Measurements from ENCODE around the gene DIPK2B.

The DIPK2B gene, protein sequence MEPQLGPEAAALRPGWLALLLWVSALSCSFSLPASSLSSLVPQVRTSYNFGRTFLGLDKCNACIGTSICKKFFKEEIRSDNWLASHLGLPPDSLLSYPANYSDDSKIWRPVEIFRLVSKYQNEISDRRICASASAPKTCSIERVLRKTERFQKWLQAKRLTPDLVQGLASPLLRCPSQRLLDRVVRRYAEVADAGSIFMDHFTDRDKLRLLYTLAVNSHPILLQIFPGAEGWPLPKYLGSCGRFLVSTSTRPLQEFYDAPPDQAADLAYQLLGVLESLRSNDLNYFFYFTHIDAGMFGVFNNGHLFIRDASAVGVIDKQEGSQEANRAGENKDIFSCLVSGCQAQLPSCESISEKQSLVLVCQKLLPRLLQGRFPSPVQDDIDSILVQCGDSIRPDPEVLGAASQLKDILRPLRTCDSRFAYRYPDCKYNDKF

DNA sequence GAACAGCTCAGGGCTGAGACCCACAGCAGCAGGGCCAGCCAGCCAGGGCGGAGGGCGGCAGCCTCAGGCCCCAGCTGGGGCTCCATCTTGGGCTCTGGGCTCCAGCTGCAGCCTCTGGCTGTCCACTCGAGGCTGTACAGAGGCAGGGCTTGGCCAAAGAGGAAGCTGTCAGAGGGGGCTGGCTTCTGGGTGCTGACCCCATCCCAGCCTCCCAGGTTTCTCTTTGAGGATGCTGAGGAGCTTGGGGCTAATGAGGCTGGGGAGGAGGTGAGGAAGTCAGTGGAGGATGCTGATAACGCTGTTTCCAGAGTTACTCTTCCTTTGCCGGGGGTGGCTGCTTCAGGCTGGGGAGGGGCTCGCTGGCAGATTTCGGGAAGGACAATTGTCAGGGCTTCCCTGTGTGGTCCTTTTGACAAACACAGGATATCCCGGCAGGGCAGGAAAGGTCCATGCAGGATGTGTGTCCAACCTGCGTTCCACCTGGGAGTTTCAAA, at the start of gene DIPK2B:
Gene DIPK2B, minus strand, starts transcription at position 136 of the 494 bp plus-strand sequence. Its CDS starts 50 bp downstream, at position 86.
- DNase-seq: no peak

DNA sequence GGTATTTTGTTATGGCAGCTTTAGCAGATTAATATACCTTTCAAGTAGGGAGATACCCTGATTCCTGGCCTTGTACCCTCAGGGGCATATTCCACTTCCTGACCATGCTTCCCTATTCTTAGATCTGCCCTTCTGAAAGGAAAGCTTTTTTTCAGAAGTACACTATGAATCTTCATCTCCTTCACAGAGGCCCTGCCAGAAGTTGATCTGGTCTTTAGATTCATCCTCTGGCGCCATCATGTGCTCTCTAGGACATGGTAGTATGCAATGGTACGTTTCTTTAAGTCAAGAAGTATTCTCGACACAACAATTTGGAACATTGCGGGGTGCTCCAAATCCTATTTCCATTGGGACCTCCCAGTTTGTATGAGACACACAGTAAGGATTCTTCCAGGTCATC, 39.6 kb upstream of the DIPK2B start:
- DNase-seq: no peak

DNA sequence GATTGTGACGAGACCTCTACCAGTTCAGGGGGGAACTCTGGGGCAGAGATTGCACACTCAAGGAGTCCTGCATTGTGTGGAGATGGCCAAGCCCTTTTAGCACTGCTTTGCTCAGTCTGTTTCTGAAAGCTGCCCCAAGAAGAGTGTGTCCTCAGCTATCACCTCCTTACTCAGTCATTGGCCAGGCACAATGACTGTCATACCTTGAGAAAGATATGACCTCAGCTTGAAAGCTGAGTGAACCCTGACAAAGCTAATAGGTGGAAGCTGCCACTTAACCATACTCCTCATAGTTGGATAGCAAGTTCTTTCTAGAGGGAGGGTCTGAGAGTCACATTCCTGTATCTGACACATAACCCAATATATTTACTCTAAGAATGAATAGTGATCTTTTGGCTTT, 37.8 kb upstream of the DIPK2B start:
- no peak for DNase-seq

DNA sequence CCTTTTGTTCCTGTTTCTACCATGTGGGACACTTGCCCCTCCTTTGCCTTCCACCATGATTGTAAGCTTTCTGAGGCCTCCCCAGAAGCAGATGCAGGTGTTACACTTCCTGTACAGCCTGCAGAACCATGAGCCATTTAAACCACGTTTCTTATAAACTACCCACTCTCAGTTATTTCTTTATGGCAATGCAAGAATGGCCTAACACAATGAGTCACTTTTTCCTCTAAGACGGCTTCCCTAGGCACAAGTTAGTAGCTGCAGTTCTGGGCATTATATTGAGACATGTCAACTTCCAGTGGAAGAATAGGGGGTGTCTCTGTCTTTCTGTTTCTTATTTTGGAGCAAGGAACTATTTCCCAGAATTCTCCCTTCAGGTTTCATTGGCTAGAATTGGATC, 32.9 kb upstream of the DIPK2B start:
- DNase-seq: no peak

DNA sequence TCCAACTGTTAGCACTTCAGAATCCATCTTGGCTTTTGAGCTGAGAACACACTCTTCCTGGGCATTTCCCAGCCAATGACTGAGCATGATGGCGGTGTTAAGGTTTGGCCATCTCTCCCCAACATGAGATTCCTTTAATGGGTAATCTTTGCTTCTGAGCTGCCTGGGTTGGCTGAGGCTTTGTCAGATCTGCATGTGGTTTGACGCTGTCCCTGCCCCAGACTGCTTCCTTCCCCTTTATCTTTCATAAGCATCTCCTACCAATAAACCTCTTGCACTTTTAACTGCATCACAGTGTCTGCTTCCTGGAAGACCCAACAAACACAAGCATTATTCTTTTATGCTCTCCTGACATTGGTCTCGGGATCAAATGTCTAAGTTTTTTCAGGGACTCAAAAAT, 31.5 kb upstream of the DIPK2B start:
- DNase-seq: no peak

DNA sequence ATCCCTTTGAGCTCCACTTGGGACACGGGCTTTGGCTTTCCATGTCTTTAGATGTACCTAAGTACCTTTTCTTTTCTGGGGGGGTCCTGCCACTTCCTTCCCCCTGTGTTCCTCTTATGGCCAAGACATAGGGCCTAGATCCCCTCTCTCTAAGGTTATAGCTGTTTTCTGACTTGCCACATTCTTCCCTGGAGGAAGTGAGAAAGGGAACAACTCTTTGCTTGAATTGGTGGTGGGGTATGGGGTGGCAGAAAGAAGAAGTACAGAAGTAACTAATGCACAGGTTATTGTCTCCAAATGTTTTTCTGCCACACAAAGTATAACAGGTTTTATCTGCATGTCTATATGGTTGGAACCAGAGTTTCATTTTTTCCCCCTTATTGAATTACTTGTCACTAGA, 29.7 kb upstream of the DIPK2B start:
- no peak for DNase-seq

DNA sequence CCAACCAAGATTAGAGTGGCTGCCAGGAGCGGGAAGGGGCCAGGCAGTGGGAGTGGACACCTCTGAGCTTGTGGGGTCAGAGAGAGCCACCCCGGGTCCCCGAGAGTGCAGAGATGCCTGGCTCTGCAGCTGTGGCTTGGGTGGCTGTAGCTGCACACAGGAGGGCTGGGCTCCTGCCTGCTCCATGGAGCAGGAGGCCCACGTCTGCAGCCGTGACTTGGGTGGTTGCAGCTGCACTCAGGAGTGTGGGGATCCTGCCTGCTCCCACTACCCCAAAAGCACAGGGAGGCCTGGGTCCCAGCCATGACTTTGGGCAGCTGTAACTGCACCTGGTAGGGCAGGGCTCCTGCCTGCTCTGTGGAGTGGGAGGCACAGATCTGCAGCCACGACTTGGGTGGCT, 28.7 kb upstream of the DIPK2B start:
- no peak for DNase-seq

DNA sequence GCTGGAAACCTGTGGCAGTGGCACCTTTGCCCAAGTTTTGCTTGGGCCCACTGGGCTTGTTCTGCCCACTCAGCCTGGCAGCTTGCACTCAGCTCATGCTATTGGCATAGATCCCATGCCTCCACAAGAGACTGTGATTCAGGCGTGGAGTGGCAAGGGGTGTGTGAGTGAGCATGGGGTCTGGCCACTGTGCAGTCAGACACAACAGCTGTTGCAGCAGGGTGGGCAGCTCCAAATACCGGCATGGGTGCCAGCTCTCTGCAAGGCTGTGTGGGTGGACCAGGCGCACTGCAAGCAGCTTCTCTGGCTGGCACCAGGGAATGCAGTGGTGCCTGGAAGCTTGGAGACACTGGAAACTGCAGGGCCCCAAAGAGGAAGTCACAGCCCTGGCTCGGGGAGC, 27.4 kb upstream of the DIPK2B start:
- DNase-seq: no peak

DNA sequence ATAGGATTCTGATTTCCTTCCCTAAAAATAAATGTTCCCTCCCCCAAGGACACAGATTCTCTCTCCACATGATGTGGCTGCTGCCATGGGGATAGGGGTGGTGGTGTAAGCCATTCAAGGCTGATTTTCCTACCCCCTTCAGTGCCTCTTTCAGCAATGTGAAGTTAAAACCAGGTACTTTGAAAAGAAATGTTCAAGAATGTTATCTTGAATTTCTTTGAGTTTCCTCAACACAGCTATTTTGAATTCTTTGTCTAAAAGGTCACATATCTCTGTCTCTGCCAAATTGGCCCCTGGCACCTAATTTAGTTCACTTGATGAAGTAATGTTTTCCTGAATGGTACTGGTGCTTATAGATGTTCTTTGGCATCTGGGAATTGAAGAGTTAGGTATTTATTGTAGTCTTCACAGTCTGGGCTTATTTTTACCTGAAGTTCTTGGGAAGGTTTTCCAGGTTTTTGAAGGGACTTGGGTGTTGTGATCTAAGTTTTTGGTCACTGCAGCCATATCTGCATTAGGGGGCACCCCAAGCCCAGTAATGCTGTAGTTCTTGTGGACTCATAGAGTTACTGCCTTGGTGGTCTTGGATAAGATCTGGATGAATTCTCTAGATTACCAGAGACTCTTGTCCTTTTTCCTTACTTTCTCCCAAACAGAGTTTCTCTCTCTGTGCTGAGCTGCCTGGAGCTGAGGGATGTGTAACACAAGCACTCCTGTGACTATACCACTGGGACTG, 7.6 kb upstream of the DIPK2B start:
- no peak for DNase-seq

DNA sequence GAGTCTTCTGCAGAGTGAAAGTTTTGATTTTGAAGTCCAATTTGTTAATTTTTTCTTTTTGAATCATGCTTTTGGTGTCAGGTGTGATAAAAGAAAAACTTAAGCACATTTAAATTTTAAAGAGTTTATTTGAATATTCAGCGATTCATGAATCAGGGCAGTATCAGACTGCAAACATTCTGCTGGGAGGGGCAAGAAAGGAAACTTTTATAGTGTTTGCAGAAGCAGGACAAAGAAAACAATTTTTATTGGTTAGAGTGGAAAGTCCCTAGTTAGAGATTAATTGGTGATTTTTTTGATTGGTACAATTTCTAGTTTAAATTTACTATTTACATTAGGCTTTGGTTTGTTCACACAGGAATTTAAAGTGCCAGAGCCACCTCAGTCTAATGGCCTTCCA, 1.5 kb upstream of the DIPK2B start:
- DNase-seq: no peak

DNA sequence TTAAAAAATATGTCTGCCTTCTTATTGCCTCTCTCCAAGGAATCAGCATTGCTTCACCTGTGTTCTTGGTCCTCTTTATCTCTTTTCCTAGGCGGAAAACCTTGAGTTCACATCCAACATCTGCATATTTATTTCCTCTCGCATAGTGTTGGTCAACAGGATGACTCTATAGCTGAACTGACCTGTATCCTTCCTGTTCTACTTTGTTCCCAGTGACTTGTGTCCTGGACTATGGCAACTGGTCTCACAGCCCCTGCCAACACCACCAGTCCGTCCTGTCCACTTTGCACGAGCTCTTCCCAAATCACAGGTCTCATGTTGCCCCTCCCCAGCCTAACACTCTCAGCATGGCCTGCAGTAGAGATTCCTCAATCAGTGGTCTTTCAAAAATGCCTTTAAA, 2.0 kb downstream of the DIPK2B start:
- no peak for DNase-seq

DNA sequence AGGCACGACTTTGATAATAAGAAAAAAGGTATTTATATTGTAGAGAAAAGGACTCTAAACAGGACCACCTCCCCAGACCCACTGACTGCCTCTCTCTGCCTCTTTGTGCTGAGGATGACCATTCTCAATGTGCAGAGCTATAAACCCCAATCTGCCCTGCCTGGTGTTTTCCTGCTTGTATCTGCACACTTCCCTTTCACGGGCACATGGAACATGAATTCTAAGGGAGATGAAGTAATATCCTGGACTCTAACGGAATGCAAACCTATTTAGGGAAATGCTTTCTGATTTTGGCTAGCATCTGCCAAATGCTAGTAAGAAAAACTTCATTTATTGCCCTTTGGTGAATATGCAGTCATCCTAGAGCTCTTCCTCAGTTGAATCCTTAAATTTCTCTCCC, 2.4 kb downstream of the DIPK2B start:
- no peak for DNase-seq

DNA sequence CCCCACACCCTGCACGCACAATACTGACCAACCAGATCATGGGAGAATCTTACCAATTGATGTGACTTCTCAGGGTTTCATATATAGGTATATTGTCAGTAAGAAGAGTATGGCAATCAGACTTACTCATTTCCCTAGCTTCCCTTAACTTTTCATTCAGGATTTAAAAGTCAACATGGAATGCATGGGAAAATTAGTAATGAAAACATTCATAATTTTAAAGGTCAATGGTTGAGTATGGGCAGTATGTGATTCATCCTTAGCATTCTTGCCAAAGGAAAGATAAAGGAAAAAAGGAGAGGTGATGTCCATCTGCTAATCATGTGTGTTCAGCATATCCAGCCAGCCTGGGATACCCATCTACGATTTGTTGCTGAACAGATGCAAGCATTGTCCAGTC, 4.0 kb downstream of the DIPK2B start:
- no peak for DNase-seq

DNA sequence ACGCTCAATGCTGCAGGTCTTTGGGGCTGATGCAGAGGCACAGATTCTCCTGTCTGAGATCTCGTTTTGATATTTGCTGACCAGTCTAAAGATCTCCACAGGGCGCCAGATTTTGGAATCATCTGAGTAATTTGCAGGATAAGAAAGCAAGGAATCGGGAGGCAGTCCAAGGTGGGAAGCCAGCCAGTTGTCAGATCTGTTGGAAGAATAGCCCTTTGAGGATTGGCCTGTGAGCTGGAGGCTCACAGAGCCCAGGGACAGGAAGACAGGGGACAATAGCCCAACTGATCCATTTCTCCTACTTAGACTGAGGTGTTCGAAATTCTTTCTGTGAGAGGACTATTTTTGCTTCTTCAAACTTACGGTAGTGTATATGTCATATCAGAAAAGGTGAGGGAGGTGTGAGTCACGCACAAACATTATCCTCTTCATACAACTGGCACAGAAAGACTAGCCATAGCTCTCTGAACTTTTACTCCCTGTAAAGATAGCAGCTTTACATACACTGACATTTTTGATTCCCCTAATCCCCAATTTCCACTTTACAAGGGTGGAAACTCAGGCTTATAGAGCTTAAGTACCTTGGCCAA, 8.8 kb downstream of the DIPK2B start:
- DNase-seq: peak in 1 of 2 experiments; percentile 24

DNA sequence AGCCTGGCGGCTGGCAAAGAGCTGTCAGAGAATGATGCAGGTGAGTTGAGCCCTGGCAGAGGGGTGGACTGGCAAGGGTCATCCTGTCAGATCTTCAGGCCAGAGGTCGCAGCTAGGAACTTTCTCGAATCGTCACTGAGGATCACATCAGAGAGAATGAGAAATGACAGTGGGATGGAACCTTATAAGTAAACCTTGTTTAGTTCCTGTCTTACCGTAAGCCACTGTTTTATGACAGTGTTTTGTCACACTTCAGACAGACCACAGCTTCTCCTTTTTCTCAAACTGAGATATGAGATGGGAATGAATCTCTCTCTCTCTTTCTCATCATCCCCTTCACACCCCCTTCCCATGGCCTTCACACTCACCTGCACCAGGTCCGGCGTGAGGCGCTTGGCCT, 9.3 kb downstream of the DIPK2B start:
- DNase-seq: no peak

DNA sequence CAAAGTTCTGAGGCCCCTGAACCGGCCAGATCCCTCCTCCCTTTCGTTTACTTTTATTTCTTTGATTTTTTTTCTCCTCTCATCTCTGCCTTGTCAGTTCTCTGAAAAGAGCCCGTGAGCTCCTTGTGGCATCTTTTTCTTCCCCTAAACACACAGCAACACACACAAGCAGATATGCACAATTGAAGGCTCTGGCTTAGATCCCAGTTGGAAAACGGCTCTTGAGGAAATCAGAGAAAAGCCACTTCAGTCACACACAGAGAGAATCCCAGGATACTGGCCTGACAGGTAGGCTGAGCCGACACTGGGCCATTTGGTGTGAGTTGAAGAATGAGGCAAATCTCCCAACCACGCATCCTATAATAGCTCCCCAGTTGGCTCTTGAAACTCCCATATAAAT, 12.9 kb downstream of the DIPK2B start:
- DNase-seq: no peak

DNA sequence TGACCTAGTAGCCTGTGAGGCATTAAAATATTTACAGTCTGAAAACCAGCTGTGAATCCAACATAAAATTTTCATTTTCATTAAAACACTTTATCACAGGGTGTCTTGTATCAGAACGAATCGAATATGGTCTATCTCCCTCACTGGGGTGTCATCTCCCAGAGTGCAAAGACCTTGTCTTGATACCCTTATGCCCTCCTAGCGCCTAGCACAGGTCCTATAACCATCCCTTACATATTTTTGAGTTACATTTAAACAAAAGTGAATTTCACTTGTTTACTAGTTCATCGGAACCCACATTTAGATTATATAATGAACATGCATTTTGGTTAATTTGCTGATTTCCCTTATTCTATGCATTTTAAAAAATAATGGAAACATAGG, 14.0 kb downstream of the DIPK2B start:
- DNase-seq: no peak

DNA sequence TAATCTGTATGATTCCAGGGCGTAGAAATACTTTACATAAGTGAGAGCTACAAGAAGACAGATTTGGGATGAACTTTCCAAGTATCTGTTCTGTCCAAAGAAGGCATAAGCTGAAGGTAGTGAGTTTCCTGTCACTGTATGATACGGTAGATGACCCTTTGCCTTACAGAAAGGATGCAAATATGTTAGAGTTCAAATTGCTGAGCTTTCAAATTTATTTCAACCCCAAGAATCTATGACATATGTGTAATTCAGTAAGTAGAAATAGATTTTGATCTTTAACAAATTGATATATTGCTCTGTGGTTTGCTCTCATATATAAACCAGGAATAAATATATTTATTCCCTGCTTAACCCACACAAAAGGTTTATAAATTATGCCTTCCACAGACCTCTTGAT, 16.5 kb downstream of the DIPK2B start:
- no peak for DNase-seq

DNA sequence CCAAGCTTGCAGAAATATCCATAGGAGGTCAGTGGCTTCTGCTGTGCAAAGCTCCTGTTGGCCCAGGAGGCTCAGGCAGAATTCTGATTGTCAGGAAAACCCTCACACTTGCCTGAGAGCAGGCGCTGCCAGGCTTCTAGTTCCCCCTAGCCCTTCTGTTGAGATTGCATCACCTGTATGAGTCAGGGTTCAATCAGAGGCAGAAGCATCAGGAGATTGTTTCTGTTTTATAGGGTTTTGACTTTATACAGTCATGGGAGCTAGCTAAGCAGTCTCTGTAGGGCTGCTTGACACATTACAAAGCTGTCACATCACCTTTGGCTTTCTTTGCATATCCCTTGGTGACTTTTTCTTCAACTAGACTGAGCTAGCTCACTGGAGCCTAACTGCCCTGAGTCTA, 27.8 kb downstream of the DIPK2B start:
- DNase-seq: no peak

DNA sequence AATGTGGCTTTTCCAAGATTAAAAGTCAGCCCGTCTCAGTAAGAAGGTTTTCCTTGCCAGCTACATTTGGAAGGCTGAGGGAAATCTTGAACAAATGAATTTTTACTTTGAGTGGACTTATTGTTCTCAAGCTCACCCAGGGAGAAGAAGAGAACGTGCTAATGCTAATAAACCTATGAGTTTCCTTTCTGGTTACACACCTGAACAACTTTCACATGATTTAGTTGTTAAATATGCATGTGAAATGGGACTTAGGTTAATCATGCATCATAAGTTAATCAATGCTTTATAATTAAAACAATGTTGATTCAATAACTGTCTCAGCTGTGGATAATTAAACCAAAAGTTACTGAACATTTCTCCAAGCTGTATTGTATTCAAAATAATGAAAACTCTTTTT, 33.9 kb downstream of the DIPK2B start:
- no peak for DNase-seq

DNA sequence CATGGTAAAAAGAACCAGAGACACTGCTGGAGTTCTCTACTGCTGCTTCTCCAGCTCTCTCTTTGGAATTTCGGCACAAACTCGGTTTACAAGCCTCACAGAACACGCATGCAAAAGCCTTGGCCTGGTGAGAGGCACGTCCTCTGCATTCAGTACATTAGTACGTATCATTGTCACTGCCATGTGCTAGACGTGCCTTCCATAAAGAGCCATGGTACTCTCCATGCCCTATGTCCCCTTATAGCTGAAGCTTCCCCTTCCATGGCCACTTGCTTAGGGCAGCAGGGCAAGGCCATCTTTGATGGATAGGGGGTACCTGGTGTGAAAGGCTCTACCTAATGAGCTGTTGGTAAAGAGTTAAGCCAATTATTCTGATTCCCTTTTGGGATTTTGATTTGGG, 35.0 kb downstream of the DIPK2B start:
- DNase-seq: no peak

DNA sequence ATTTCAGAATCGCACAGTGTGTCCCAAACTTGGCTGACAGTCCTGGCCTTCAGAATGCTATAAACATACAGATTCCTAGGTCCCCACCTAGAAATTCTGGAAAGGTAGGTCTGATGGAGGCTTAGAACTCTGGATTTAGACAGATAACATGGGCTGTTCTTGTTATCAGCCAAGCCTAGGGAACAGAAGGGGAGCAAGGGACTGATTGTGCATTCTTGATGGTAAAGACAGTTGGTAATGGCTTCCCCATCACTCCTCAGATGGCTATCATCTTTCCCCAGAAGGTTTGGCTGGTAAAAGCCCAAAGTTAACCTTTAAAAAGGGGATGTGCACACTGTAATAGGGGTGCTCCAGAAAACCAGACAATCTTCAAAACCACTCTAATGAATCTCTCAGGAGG, 35.7 kb downstream of the DIPK2B start:
- no peak for DNase-seq

DNA sequence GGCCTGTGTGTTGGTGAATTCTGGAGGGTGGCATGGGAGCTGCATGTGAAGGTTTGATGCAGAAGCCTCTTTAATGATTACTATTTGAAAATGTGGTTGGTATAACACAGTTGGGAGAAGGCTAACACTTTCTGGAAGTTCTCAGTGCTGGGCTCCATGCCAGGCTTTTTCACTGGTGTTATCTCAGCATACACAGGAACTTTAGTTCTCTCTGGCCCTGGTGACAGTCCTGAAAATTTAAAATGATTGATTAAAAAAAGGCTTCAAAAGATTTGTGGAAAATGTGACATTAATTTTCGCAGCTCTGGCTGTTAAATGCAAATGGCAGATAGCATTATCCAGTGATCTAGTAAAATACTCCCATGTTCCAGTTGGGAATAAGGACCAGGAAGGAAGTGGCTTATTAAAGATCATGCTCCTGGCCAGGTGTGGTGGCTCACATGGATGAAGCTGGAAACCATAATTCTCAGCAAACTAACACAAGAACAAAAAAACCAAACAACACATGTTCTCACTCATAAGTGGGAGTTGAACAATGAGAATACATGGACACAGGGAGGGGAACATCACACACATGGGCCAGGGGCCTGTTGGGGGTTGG, 36.6 kb downstream of the DIPK2B start:
- no peak for DNase-seq

DNA sequence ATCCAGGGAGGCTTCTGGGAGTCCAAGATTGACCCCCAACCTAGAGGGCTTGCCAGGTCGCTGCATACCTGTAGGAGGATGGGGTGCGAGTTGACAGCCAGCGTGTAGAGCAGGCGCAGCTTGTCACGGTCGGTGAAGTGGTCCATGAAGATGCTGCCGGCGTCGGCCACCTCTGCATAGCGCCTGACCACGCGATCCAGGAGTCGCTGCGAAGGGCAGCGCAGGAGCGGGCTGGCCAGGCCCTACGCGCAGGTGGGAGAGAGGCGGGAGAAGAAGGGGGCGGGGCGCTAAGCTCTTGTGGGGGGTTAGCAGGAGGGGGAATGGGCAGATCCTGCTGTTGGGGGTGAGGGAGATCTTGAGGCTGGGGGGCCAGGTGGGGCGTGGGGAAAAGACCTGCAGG, 43.0 kb downstream of the DIPK2B start:
- no peak for DNase-seq
